Endothelial cell of umbilical vein (primary cell): ENCODE results near the gene SLC1A3.

Experiments used
- FOS ChIP-seq: IDR thresholded peaks from 2 replicates; pipeline ENCODE4 v1.6.1; 2011; ENCODE audit warnings: mild to moderate bottlenecking, low read length, moderate library complexity, borderline replicate concordance; ENCODE audit not compliant: insufficient read depth
- POLR2A ChIP-seq: IDR thresholded peaks from 2 replicates; pipeline ENCODE4 v1.6.1; 2012; ENCODE audit warnings: low read depth, mild to moderate bottlenecking, control low read depth, low read length
- POLR2AphosphoS5 ChIP-seq: IDR thresholded peaks from 2 replicates; pipeline ENCODE4 v1.6.1; 2012; ENCODE audit warnings: low read depth, mild to moderate bottlenecking, control low read depth, low read length, moderate library complexity; ENCODE audit not compliant: insufficient read depth
- TF ChIP-seq, protein P1 (sequence below), 2 donors: IDR thresholded peaks; 1 replicate in 1 of 2; 2 replicates in 1 of 2; pipeline ENCODE4 v1.5.1; 2011; ENCODE audit warnings: low read length in 2 of 2, mild to moderate bottlenecking in 2 of 2, moderate library complexity in 2 of 2, control low read depth in 1 of 2, inconsistent platforms in 1 of 2, low read depth in 1 of 2; ENCODE audit not compliant: insufficient read depth in 1 of 2; ENCODE audit errors: extremely low read depth in 1 of 2

DNA sequence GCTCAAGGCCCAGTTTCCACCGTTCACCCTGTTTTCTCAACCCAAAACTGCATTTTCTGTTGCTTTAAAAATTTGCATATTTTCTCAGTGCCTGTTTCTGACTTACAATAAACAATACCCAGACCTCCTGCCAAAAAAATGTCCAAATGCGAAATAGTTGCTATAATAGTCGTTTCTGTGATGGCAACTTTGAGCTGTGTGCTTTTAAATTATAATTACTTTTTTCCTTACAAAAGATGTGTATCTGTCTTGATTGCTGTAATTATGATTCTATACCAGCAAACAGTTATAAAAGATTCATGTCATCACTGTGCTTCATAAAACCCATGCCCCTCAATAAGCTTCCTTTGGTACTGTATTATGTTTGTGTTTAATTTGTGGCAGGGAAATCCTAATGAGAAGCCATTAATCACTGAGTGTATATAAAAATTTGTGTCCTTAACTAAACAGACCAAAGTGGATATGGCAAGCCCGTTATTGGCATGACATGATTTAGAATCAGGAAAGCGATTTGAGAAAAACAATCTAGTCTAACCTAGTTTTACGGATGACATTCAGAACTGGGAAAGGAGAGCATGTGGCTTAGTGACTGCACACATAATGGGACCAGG lies 5.4 kb upstream of the SLC1A3 start:
- TF ChIP-seq POLR2A (no peak), POLR2AphosphoS5 (no peak), FOS (no peak)
- TF ChIP-seq, protein P1, sequence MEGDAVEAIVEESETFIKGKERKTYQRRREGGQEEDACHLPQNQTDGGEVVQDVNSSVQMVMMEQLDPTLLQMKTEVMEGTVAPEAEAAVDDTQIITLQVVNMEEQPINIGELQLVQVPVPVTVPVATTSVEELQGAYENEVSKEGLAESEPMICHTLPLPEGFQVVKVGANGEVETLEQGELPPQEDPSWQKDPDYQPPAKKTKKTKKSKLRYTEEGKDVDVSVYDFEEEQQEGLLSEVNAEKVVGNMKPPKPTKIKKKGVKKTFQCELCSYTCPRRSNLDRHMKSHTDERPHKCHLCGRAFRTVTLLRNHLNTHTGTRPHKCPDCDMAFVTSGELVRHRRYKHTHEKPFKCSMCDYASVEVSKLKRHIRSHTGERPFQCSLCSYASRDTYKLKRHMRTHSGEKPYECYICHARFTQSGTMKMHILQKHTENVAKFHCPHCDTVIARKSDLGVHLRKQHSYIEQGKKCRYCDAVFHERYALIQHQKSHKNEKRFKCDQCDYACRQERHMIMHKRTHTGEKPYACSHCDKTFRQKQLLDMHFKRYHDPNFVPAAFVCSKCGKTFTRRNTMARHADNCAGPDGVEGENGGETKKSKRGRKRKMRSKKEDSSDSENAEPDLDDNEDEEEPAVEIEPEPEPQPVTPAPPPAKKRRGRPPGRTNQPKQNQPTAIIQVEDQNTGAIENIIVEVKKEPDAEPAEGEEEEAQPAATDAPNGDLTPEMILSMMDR (IDR thresholded peaks at IDR 0.05; ENCODE audit: extremely low read depth in 1 of 2, insufficient read depth in 1 of 2, low read depth in 1 of 2, low read length in 2 of 2): no peak
